GM18517 (cell line): ENCODE data around the gene NRTN.
"Not testable (repeated sequence)": the region's sequence is repeated elsewhere in the genome, so short reads cannot be mapped to it uniquely, and the experiment has no call there.

Experiments used
- ATAC-seq: cut with Tn5 transposase; IDR thresholded peaks from one replicate; pipeline ENCODE4 v1.9.1; 2021; ENCODE audit warnings: mild to moderate bottlenecking, moderate library complexity; ENCODE audit not compliant: unreplicated experiment

Gene NRTN

GRCh38 chr19:5832527-5833216 lies 27.8 kb downstream of the NRTN start:
- ATAC-seq = no peak

GRCh38 chr19:5837761-5838352 lies 33.0 kb downstream of the NRTN start:
- no peak for ATAC-seq

GRCh38 chr19:5838353-5839064 lies 33.6 kb downstream of the NRTN start:
- no peak for ATAC-seq

GRCh38 chr19:5839065-5840017 lies 34.5 kb downstream of the NRTN start, which contains the start of gene FUT6:
Gene FUT6, minus strand, starts transcription at chr19:5839702. Its CDS starts 7,135 bp downstream, at chr19:5832567.
- ATAC-seq = no peak

GRCh38 chr19:5841735-5842111 lies 36.9 kb downstream of the NRTN start:
- ATAC-seq = not testable (repeated sequence)

- no peak for ATAC-seq
Measured at GRCh38 chr19:5843295-5843927, 38.5 kb downstream of the NRTN start.

- ATAC-seq = no peak
Measured at GRCh38 chr19:5844456-5845433, 39.9 kb downstream of the NRTN start.

- ATAC-seq = not testable (repeated sequence)
Measured at GRCh38 chr19:5847846-5848245, 43.0 kb downstream of the NRTN start.

GRCh38 chr19:5848621-5849020 lies 43.8 kb downstream of the NRTN start:
- ATAC-seq = not testable (repeated sequence)

- ATAC-seq = no peak
Measured at GRCh38 chr19:5850189-5850588, 45.3 kb downstream of the NRTN start.

GRCh38 chr19:5850743-5851293 lies 46.0 kb downstream of the NRTN start:
- ATAC-seq = no peak

GRCh38 chr19:5851302-5851701 lies 46.4 kb downstream of the NRTN start, which contains the start of gene FUT3:
Gene FUT3, minus strand, starts transcription at chr19:5851449.
- no peak for ATAC-seq

- not testable (repeated sequence) for ATAC-seq
Measured at GRCh38 chr19:5854121-5854520, 49.3 kb downstream of the NRTN start.

GRCh38 chr19:5855151-5855550 lies 50.3 kb downstream of the NRTN start:
- ATAC-seq = not testable (repeated sequence)

- ATAC-seq = no peak
Measured at GRCh38 chr19:5857203-5858081, 52.6 kb downstream of the NRTN start.

- no peak for ATAC-seq
Measured at GRCh38 chr19:5863030-5863665, 58.3 kb downstream of the NRTN start.

- ATAC-seq = no peak
Measured at GRCh38 chr19:5864013-5864720, 59.3 kb downstream of the NRTN start.
